ENCODE measurements around the gene CPXM2.
A peak's percentile ranks its signal among the peaks of the same experiment; 100 is the strongest.

CPXM2 gene

DNA sequence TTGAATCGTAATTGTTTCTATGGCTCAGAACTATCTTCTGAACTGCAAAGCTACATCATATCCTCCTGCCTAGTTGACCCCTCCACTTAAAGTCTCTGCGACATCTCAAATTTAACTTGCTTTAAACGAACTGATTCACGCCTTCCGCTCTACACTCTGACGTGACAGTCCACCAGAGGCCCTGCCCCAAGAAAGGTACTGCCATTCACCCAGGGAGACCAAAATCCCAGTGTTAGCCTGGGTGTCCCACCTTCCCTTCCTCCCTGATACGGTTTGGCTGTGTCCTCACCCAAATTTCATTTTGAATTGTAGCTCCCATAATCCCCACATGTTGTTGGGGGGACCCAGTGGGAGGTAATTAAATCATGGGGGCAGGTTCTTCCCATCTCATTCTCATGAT lies 90.8 kb downstream of the CPXM2 start:
- DNase-seq, result no peak
- Histone ChIP-seq H3K27me3 (no peaks in the 10 kb centered on the region), H3K4me3 (no peak overlapping the region), H3K9me3 (no peaks in the 10 kb centered on the region), H3K27ac (peak overlapping the region; percentile 69 to 75), H3K4me1 (peaks cover 0 to 23% (median 5%) of the 10 kb centered on the region in 4 donors), H3K36me3 (peaks cover 0 to 15% (median 2%) of the 10 kb centered on the region in 3 donors)
- intact Hi-C loops (cut with DNase I; ENCODE audit: low total_unique reads), result no loop called here
- TF ChIP-seq, protein P1, sequence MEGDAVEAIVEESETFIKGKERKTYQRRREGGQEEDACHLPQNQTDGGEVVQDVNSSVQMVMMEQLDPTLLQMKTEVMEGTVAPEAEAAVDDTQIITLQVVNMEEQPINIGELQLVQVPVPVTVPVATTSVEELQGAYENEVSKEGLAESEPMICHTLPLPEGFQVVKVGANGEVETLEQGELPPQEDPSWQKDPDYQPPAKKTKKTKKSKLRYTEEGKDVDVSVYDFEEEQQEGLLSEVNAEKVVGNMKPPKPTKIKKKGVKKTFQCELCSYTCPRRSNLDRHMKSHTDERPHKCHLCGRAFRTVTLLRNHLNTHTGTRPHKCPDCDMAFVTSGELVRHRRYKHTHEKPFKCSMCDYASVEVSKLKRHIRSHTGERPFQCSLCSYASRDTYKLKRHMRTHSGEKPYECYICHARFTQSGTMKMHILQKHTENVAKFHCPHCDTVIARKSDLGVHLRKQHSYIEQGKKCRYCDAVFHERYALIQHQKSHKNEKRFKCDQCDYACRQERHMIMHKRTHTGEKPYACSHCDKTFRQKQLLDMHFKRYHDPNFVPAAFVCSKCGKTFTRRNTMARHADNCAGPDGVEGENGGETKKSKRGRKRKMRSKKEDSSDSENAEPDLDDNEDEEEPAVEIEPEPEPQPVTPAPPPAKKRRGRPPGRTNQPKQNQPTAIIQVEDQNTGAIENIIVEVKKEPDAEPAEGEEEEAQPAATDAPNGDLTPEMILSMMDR (IDR thresholded peaks at IDR 0.05), result no peak

DNA sequence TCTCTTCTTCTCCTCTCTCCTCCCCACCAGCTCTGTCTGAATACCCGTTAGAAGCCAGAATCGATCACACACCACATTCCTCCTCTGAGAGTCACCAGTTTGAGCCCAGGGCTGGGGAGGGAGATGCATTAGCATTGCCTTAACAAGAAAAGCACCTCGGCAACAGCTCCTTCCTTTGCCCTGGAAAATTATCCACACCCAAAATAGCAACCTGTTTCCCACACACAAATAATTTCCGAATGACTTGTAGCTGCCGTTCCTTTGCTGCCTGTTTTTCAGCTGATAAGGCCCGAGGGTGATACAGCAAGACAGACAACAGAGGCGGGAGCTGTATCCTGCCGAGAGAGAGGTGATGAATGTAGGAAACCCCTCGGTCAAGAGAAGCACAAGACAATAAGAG lies 91.3 kb downstream of the CPXM2 start:
- DNase-seq, result no peak
- intact Hi-C loops (cut with DNase I; ENCODE audit: low total_unique reads), result no loop called here
- TF ChIP-seq, protein P1 (IDR thresholded peaks at IDR 0.05), result no peak
- Histone ChIP-seq H3K4me1 (peaks cover 0 to 23% (median 5%) of the 10 kb centered on the region in 4 donors), H3K27ac (peak overlapping the region; percentile 69 to 75), H3K9me3 (no peaks in the 10 kb centered on the region), H3K4me3 (peak overlapping the region in 1 of 2 donors; percentile 16), H3K36me3 (peaks cover 0 to 15% (median 5%) of the 10 kb centered on the region in 3 donors), H3K27me3 (no peaks in the 10 kb centered on the region)

DNA sequence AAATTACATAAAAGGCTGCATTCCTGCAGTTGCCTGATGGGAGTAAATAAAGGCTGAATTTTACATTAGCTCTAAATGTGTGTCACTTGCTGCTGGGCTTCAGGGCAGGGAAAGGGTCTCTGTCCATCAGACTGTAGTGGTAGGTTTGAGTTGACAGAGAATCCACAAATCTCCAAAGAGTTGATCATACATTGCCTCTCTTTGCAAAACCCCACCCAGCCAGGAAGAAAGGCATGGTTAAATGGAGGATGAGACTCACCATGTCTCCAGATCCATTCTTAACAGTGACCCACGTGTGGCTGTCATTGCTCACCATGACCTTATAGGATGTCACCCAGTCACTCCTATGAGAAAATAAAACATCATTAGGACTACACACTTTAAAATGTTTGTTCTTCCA lies 92.8 kb downstream of the CPXM2 start:
- H3K27me3 ChIP-seq, result no peaks in the 10 kb centered on the region
- intact Hi-C loops (cut with DNase I; ENCODE audit: low total_unique reads), result no loop called here
- no peak for DNase-seq
- peaks cover 0 to 15% (median 8%) of the 10 kb centered on the region in 3 donors for H3K36me3 ChIP-seq
- peaks cover 0 to 20% (median 5%) of the 10 kb centered on the region in 4 donors for H3K4me1 ChIP-seq
- no peaks in the 10 kb centered on the region for H3K9me3 ChIP-seq
- H3K27ac ChIP-seq, result peak overlapping the region in 1 of 2 donors; percentile 69
- no peak overlapping the region for H3K4me3 ChIP-seq
- TF ChIP-seq, protein P1 (IDR thresholded peaks at IDR 0.05), result no peak

DNA sequence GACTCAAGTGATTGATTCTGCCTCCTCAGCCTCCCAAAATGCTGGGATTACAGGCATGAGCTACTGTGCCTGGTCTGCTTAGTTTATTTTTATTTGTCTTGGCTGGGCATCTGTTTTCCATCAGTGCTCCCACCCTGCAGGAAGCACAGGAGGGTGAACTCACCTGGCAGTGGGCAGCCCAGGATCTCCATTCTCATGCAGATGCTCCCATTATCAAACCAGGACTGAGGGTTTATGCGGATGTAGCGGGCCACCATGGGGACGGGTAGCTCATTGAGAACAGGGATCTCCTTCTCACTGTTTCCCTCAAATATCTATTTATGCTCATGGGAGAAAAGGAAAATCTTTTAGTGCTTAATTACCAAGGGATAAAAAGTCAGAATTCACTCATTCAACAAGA lies 93.8 kb downstream of the CPXM2 start:
- TF ChIP-seq, protein P1 (IDR thresholded peaks at IDR 0.05), result no peak
- intact Hi-C loops (cut with DNase I; ENCODE audit: low total_unique reads), result no loop called here
- no peak overlapping the region for H3K27ac ChIP-seq
- no peaks in the 10 kb centered on the region for H3K9me3 ChIP-seq
- no peak overlapping the region for H3K4me3 ChIP-seq
- H3K4me1 ChIP-seq, result peaks cover 0 to 20% (median 5%) of the 10 kb centered on the region in 4 donors
- DNase-seq, result no peak
- H3K27me3 ChIP-seq, result no peaks in the 10 kb centered on the region
- H3K36me3 ChIP-seq, result peaks cover 0 to 15% (median 13%) of the 10 kb centered on the region in 3 donors

DNA sequence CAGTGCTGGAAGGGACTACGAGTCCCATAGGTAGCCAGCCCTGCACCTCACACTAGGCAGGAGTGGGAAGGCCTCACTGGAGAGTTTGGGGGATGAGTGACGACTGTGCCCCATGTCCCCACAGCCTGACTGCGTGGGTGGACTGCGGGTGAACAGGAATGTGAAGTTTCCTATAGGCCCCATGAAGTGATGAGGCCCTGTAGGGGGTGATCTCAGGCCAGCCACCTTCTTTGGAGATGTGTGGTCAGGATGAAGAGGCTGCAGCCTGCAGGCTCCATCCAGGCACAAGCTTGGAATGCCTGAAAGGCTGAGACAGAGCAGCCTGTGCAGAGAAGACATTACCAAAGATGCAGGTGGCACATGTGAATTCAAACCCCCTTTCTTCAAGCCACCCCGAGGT lies 94.9 kb downstream of the CPXM2 start:
- TF ChIP-seq, protein P1 (IDR thresholded peaks at IDR 0.05), result no peak
- intact Hi-C loops (cut with DNase I; ENCODE audit: low total_unique reads), result no loop called here
- DNase-seq, result no peak

More for the DNA sequence above, 94.9 kb downstream of the CPXM2 start:
- Histone ChIP-seq H3K27ac (no peak overlapping the region), H3K27me3 (no peaks in the 10 kb centered on the region), H3K4me3 (no peak overlapping the region), H3K4me1 (peaks cover 0 to 20% (median 5%) of the 10 kb centered on the region in 4 donors), H3K9me3 (no peaks in the 10 kb centered on the region), H3K36me3 (peaks cover 0 to 18% (median 13%) of the 10 kb centered on the region in 3 donors)

Data from tibial artery (tissue), 4 donors.